HG03354 (cell line): ENCODE measurements around the gene RNF6.

Experiments used
- ATAC-seq: cut with Tn5 transposase; IDR thresholded peaks from one replicate; pipeline ENCODE4 v1.9.1; 2021; ENCODE audit warnings: mild to moderate bottlenecking; ENCODE audit not compliant: unreplicated experiment, poor library complexity, severe bottlenecking

The RNF6 gene

GRCh38 chr13:26227166-26227971, 5.3 kb upstream of the RNF6 start:
- no peak for ATAC-seq

- no peak for ATAC-seq
These were observed 3.9 kb upstream of the RNF6 start for GRCh38 chr13:26225896-26226617.

- peak; percentile 56 for ATAC-seq
These were observed 469 bp upstream of the RNF6 start for GRCh38 chr13:26222520-26223046.

GRCh38 chr13:26221399-26221720, 754 bp downstream of the RNF6 start:
- ATAC-seq: peak; percentile 26

GRCh38 chr13:26220575-26220974, 1.5 kb downstream of the RNF6 start:
- no peak for ATAC-seq

GRCh38 chr13:26219726-26220125, 2.4 kb downstream of the RNF6 start:
- no peak for ATAC-seq

GRCh38 chr13:26216042-26216441, 6.1 kb downstream of the RNF6 start:
- ATAC-seq: no peak

- no peak for ATAC-seq
These were observed 8.1 kb downstream of the RNF6 start for GRCh38 chr13:26213982-26214381.

- ATAC-seq: no peak
These were observed 8.8 kb downstream of the RNF6 start for GRCh38 chr13:26213345-26213744.

GRCh38 chr13:26208287-26208686, 13.8 kb downstream of the RNF6 start:
- ATAC-seq: no peak

- no peak for ATAC-seq
These were observed 19.6 kb downstream of the RNF6 start for GRCh38 chr13:26202365-26202972.

- no peak for ATAC-seq
These were observed 21.3 kb downstream of the RNF6 start for GRCh38 chr13:26200811-26201210.

- no peak for ATAC-seq
These were observed 24.0 kb downstream of the RNF6 start for GRCh38 chr13:26198116-26198515.

GRCh38 chr13:26197298-26197697, 24.8 kb downstream of the RNF6 start:
- ATAC-seq: no peak

GRCh38 chr13:26186995-26187394, 35.1 kb downstream of the RNF6 start:
- ATAC-seq: no peak

GRCh38 chr13:26186118-26186870, 35.8 kb downstream of the RNF6 start:
- ATAC-seq: peak; percentile 85

- peak; percentile 7 for ATAC-seq
These were observed 36.4 kb downstream of the RNF6 start for GRCh38 chr13:26185720-26186117.

- ATAC-seq: peak; percentile 32
These were observed 37.3 kb downstream of the RNF6 start for GRCh38 chr13:26184791-26185250.

GRCh38 chr13:26183416-26183815, 38.7 kb downstream of the RNF6 start:
- ATAC-seq: no peak

GRCh38 chr13:26179344-26179743, 42.8 kb downstream of the RNF6 start:
- ATAC-seq: no peak
